ENCODE results near the gene ELF3. TPM values are rescaled to one million over a fixed set of nuclear protein-coding genes. Genes with fewer than 3 reads are reported as not detected.

Gene ELF3
- total and polyA plus RNA-seq, 10 of the 15 experiments (the other 5 are each of a cell fraction or from before 2014, with no cell fraction given): 0.07 to 14.3 (median 0.58) TPM; not detected in 1

- peak; percentile 89 for TF ChIP-seq SMC3 (IDR thresholded peaks at IDR 0.05; ENCODE audit: borderline replicate concordance, low read length)
- TF ChIP-seq ASH2L (IDR thresholded peaks at IDR 0.05; ENCODE audit: borderline replicate concordance, low read depth): no peak
- no peak for TF ChIP-seq BCL3 (IDR thresholded peaks at IDR 0.05; ENCODE audit: borderline replicate concordance, insufficient read depth, low read depth, low read length, poor library complexity, severe bottlenecking)
- TF ChIP-seq SIX5 (IDR thresholded peaks at IDR 0.05; ENCODE audit: low read depth, low read length, severe bottlenecking): no peak
- peak; percentile 84 for TF ChIP-seq RAD21 (IDR thresholded peaks at IDR 0.05; ENCODE audit: insufficient read depth, low read depth, low read length)
- peak; percentile 79 to 91 (median 86) for TF ChIP-seq CTCF (IDR thresholded peaks at IDR 0.05 in 2 of 3, conservative IDR thresholded peaks at IDR 0.05 in 1 of 3; ENCODE audit: control insufficient read depth in 2 of 3, extremely low read depth in 1 of 3, insufficient read depth in 1 of 3, low read depth in 3 of 3, low read length in 3 of 3)
- no peak for TF ChIP-seq CBX3 (IDR thresholded peaks at IDR 0.05; ENCODE audit: borderline replicate concordance, low read depth)
- no peak for TF ChIP-seq NBN (IDR thresholded peaks at IDR 0.05)
- TF ChIP-seq USF1 (IDR thresholded peaks at IDR 0.05; ENCODE audit: borderline replicate concordance, extremely low read length, insufficient read depth, low read depth, low read length): no peak
- no peak for TF ChIP-seq JUNB (IDR thresholded peaks at IDR 0.05)
- peak; percentile 52; the same call in 1 of the 2 replicates for TF ChIP-seq YY1 (IDR thresholded peaks at IDR 0.05; ENCODE audit: low read depth, low read length)
- no peak; the same call in 1 of the 2 replicates for TF ChIP-seq SMARCA5 (IDR thresholded peaks at IDR 0.05)
- TF ChIP-seq MYB (IDR thresholded peaks at IDR 0.05; ENCODE audit: borderline replicate concordance, low read depth, low read length): no peak
- TF ChIP-seq YBX1 (IDR thresholded peaks at IDR 0.05): no peak
- TF ChIP-seq PKNOX1 (IDR thresholded peaks at IDR 0.05): peak; percentile 46; the same call in 1 of the 2 replicates
- no peak for TF ChIP-seq PML (IDR thresholded peaks at IDR 0.05; ENCODE audit: low read length)
- no peak for TF ChIP-seq ZNF217 (IDR thresholded peaks at IDR 0.05)
- TF ChIP-seq CHD2 (IDR thresholded peaks at IDR 0.05; ENCODE audit: borderline replicate concordance, low read depth, low read length): no peak
- TF ChIP-seq PRDM15 (CRISPR knock-in tag; IDR thresholded peaks at IDR 0.05): no peak
- TF ChIP-seq BACH1 (IDR thresholded peaks at IDR 0.05; ENCODE audit: borderline replicate concordance): no peak
- TF ChIP-seq RAD51 (IDR thresholded peaks at IDR 0.05): no peak
These were observed 834 bp upstream of the ELF3 start (continued) for GRCh38 chr1:202009326-202010179.
